K562 (cell line): ENCODE data around the gene ARL8A. TPM values are rescaled to one million over a fixed set of nuclear protein-coding genes. Genes with fewer than 3 reads are reported as not detected.

Experiments
- BDP1 ChIP-seq: IDR thresholded peaks from 3 replicates; pipeline ENCODE4 v1.6.1; 2011; ENCODE audit not compliant: insufficient read length, insufficient read depth
- BHLHE40 ChIP-seq: IDR thresholded peaks from 2 replicates; pipeline ENCODE4 v1.6.1; 2011; ENCODE audit warnings: low read length, improper control_type of control experiment
- BRD4 ChIP-seq: fragments of 200-600 bp; sonication (generic); IDR thresholded peaks from 2 replicates; pipeline ENCODE4 v1.6.1; 2017; ENCODE audit warnings: inconsistent platforms
- CREB1 ChIP-seq, 2 experiments: sonication (generic) in 1 of 2; formaldehyde crosslinking in 1 of 2; IDR thresholded peaks; 2 replicates each; pipeline versions ENCODE4 v1.6.1 to v1.8.0; 2012 to 2022; ENCODE audit warnings: inconsistent platforms in 1 of 2, mild to moderate bottlenecking in 1 of 2, missing genetic modification reagents in 1 of 2, moderate library complexity in 1 of 2
- EWSR1 ChIP-seq: fragments of 450-650 bp; IDR thresholded peaks from 2 replicates; pipeline ENCODE4 v1.6.1; 2018; ENCODE audit warnings: borderline replicate concordance, mild to moderate bottlenecking, low read depth, moderate library complexity; ENCODE audit not compliant: partially characterized antibody
- NUFIP1 ChIP-seq: fragments of 450-650 bp; IDR thresholded peaks from 2 replicates; pipeline ENCODE4 v1.6.1; 2018; ENCODE audit not compliant: partially characterized antibody
- SETDB1 ChIP-seq: IDR thresholded peaks from one replicate; pipeline ENCODE4 v1.6.1; 2012; ENCODE audit warnings: low read length, control low read depth, inconsistent platforms
- SMARCB1 ChIP-seq: IDR thresholded peaks from 2 replicates; pipeline ENCODE4 v1.6.1; 2011; ENCODE audit warnings: improper control_type of control experiment, low read depth; ENCODE audit not compliant: insufficient read length
- ZNF12 ChIP-seq: sonication (generic); formaldehyde crosslinking; IDR thresholded peaks from 2 replicates; pipeline ENCODE4 v1.4.0; 2020; ENCODE audit warnings: mild to moderate bottlenecking, missing genetic modification reagents
- ZNF212 ChIP-seq: fragments of 450-650 bp; formaldehyde crosslinking; IDR thresholded peaks from 2 replicates; pipeline ENCODE4 v1.4.0; 2020; ENCODE audit warnings: mild to moderate bottlenecking
- polyA plus RNA-seq, 8 experiments: library from polyadenylated mRNA; depleted of rRNA in 4 of 8; stranded (reverse) in 5 of 8; unstranded in 3 of 8; fragments of >200 nt; fragmentation: Nextera tagmentation in 2 of 8; fragmentation: Illumina TruSeq in 1 of 8; extraction: Ambion mirVana in 2 of 8; extraction: Trizol in 1 of 8; gene quantifications; 2 replicates each; pipeline versions ENCODE4 v1.2.1 to v1.2.3, GENCODE V29; 2011 to 2014; ENCODE audit warnings: inconsistent platforms in 1 of 8, missing spikeins in 1 of 8
- total RNA-seq, 7 experiments: library from RNA; depleted of rRNA in 6 of 7; stranded (reverse); fragments of >200 nt in 6 of 7; fragmentation: Illumina TruSeq in 2 of 7; extraction: Trizol in 2 of 7; gene quantifications; 2 replicates each; pipeline versions ENCODE4 v1.2.1 to v1.2.3, GENCODE V29; 2011 to 2021; ENCODE audit warnings: low replicate concordance in 1 of 7
- TF ChIP-seq, protein P1 (sequence below): fragments of 450-650 bp; IDR thresholded peaks from 2 replicates; pipeline ENCODE4 v1.6.1; 2018; ENCODE audit warnings: mild to moderate bottlenecking, low read depth; ENCODE audit not compliant: partially characterized antibody
- TF ChIP-seq, protein P2 (sequence below), 2 experiments: fragments of 450-650 bp; conservative IDR thresholded peaks; 2 replicates each; pipeline ENCODE4 v1.6.1; 2017; ENCODE audit warnings: mild to moderate bottlenecking in 2 of 2, moderate library complexity in 2 of 2
- TF ChIP-seq, protein P3 (sequence below): fragments of 250-450 bp; sonication (Bioruptor Pico); IDR thresholded peaks from 2 replicates; pipeline ENCODE4 v1.8.0; 2022; ENCODE audit warnings: inconsistent platforms, mild to moderate bottlenecking, moderate library complexity, borderline replicate concordance
- TF ChIP-seq, protein P4 (sequence below): fragments of 450-650 bp; IDR thresholded peaks from 2 replicates; pipeline ENCODE4 v1.6.1; 2016; ENCODE audit warnings: missing biosample characterization, missing genetic modification characterization
- TF ChIP-seq, protein P5 (sequence below): fragments of 250-450 bp; sonication (Bioruptor Pico); IDR thresholded peaks from 2 replicates; pipeline ENCODE4 v1.5.0; 2022; ENCODE audit warnings: mild to moderate bottlenecking
- TF ChIP-seq, protein P6 (sequence below): fragments of 450-650 bp; conservative IDR thresholded peaks from 2 replicates; pipeline ENCODE4 v1.6.1; 2016; ENCODE audit warnings: missing genetic modification characterization, low read depth, mild to moderate bottlenecking, control low read depth, missing compliant biosample characterization

Gene ARL8A
- total and polyA plus RNA-seq, 9 of the 15 experiments (the other 6 are each of a cell fraction or from before 2014, with no cell fraction given) = 0.17 to 27.3 (median 15.6) TPM

DNA sequence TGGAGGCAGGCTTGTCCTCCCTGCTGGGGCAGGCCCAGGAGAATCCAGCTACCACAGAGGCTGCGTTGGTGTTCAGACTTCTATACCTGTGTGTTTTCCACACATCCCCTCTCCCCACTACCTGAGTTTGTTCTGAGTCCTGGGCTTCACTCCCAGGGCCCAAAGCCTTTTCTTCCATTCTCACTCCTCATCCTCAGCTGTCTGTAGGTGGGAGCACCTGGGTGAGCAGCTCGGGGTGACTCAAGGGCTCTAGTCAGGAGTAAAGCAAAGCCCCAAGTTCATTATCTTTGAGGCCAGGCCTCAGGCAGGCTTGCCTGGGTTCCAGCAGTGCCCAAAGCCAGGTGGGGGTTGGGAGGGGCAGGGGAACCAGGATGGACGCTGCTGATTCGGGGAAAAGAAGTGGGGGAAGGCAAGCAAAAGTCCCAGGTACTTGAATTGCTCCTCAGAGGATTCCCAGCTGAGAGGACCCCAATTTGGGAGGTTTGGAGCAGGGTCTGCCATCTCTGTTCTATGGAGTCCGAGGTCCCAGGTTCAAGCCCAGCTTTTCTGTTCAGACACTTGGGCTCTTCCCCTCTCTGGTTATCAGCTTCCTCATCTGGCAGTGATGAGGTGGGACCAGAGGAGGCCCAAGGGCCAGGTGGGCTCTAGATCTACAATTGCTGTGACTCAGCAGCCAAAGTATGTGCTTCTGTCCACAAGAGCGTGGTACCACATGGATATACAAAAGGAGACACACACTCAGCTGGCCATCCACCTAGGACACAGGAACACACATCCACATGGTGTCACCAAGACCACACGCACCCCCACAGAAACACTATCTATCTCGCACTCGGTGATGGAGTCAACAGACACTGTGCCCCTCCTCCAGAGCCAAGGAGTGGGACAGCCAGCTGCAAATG, 21.7 kb upstream of the ARL8A start (continued):
- no peak for TF ChIP-seq ZNF212
- TF ChIP-seq BRD4 = no peak
- TF ChIP-seq BHLHE40 = peak; percentile 44; the same call in 1 of the 2 replicates
- TF ChIP-seq, protein P1, sequence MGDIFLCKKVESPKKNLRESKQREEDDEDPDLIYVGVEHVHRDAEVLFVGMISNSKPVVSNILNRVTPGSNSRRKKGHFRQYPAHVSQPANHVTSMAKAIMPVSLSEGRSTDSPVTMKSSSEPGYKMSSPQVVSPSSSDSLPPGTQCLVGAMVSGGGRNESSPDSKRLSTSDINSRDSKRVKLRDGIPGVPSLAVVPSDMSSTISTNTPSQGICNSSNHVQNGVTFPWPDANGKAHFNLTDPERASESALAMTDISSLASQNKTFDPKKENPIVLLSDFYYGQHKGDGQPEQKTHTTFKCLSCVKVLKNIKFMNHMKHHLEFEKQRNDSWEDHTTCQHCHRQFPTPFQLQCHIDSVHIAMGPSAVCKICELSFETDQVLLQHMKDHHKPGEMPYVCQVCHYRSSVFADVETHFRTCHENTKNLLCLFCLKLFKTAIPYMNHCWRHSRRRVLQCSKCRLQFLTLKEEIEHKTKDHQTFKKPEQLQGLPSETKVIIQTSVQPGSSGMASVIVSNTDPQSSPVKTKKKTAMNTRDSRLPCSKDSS = no peak
- no peak for TF ChIP-seq EWSR1
- 0 out of 2 replicates have a peak, but pooled peaks have one; percentile 23 for TF ChIP-seq CREB1 (IDR thresholded peaks at IDR 0.05)
- no peak; the same call in 1 of the 2 replicates for TF ChIP-seq CREB1 (CRISPR knock-in tag; IDR thresholded peaks at IDR 0.05)
- TF ChIP-seq, protein P2, sequence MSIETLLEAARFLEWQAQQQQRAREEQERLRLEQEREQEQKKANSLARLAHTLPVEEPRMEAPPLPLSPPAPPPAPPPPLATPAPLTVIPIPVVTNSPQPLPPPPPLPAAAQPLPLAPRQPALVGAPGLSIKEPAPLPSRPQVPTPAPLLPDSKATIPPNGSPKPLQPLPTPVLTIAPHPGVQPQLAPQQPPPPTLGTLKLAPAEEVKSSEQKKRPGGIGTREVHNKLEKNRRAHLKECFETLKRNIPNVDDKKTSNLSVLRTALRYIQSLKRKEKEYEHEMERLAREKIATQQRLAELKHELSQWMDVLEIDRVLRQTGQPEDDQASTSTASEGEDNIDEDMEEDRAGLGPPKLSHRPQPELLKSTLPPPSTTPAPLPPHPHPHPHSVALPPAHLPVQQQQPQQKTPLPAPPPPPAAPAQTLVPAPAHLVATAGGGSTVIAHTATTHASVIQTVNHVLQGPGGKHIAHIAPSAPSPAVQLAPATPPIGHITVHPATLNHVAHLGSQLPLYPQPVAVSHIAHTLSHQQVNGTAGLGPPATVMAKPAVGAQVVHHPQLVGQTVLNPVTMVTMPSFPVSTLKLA (conservative IDR thresholded peaks at IDR 0.05) = peak; percentile 40 to 74; a peak in 1 of 4 replicates
- peak; percentile 87 for TF ChIP-seq SMARCB1
- TF ChIP-seq, protein P3, sequence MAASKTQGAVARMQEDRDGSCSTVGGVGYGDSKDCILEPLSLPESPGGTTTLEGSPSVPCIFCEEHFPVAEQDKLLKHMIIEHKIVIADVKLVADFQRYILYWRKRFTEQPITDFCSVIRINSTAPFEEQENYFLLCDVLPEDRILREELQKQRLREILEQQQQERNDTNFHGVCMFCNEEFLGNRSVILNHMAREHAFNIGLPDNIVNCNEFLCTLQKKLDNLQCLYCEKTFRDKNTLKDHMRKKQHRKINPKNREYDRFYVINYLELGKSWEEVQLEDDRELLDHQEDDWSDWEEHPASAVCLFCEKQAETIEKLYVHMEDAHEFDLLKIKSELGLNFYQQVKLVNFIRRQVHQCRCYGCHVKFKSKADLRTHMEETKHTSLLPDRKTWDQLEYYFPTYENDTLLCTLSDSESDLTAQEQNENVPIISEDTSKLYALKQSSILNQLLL = no peak
- no peak for TF ChIP-seq SETDB1
- no peak for TF ChIP-seq NUFIP1
- TF ChIP-seq, protein P4, sequence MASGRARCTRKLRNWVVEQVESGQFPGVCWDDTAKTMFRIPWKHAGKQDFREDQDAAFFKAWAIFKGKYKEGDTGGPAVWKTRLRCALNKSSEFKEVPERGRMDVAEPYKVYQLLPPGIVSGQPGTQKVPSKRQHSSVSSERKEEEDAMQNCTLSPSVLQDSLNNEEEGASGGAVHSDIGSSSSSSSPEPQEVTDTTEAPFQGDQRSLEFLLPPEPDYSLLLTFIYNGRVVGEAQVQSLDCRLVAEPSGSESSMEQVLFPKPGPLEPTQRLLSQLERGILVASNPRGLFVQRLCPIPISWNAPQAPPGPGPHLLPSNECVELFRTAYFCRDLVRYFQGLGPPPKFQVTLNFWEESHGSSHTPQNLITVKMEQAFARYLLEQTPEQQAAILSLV (tag) = no peak
- TF ChIP-seq, protein P5, sequence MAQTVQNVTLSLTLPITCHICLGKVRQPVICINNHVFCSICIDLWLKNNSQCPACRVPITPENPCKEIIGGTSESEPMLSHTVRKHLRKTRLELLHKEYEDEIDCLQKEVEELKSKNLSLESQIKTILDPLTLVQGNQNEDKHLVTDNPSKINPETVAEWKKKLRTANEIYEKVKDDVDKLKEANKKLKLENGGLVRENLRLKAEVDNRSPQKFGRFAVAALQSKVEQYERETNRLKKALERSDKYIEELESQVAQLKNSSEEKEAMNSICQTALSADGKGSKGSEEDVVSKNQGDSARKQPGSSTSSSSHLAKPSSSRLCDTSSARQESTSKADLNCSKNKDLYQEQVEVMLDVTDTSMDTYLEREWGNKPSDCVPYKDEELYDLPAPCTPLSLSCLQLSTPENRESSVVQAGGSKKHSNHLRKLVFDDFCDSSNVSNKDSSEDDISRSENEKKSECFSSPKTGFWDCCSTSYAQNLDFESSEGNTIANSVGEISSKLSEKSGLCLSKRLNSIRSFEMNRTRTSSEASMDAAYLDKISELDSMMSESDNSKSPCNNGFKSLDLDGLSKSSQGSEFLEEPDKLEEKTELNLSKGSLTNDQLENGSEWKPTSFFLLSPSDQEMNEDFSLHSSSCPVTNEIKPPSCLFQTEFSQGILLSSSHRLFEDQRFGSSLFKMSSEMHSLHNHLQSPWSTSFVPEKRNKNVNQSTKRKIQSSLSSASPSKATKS (CRISPR knock-in tag) = no peak
- TF ChIP-seq, protein P6, sequence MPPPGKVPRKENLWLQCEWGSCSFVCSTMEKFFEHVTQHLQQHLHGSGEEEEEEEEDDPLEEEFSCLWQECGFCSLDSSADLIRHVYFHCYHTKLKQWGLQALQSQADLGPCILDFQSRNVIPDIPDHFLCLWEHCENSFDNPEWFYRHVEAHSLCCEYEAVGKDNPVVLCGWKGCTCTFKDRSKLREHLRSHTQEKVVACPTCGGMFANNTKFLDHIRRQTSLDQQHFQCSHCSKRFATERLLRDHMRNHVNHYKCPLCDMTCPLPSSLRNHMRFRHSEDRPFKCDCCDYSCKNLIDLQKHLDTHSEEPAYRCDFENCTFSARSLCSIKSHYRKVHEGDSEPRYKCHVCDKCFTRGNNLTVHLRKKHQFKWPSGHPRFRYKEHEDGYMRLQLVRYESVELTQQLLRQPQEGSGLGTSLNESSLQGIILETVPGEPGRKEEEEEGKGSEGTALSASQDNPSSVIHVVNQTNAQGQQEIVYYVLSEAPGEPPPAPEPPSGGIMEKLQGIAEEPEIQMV (tag) = no peak
- no peak for TF ChIP-seq BDP1
- TF ChIP-seq ZNF12 (CRISPR knock-in tag) = no peak
